Fibroblast of the aortic adventitia (primary cell): Measurements from ENCODE around the gene KHNYN. TPM values are rescaled to one million over a fixed set of nuclear protein-coding genes. Genes with fewer than 3 reads are reported as not detected.
A peak's percentile ranks its signal among the peaks of the same experiment; 100 is the strongest.

Experiments used
- DNase-seq: peaks from one replicate; pipeline ENCODE4 v3.0.0-alpha.2; 2010; ENCODE audit warnings: low read depth
- H3K4me3 ChIP-seq: 2 replicates; pipeline ENCODE4 v1.5.1; 2011; ENCODE audit warnings: low read depth, mild to moderate bottlenecking, control low read depth, low read length, moderate library complexity
- total RNA-seq: library from RNA; depleted of rRNA; stranded (reverse); fragments of >200 nt; gene quantifications from 2 replicates; pipeline ENCODE4 v1.2.3, GENCODE V29; 2012; ENCODE audit warnings: low replicate concordance
- TF ChIP-seq, protein P1 (sequence below): IDR thresholded peaks from 2 replicates; pipeline ENCODE4 v1.5.1; 2011; ENCODE audit warnings: mild to moderate bottlenecking, low read length, control low read depth, inconsistent platforms; ENCODE audit not compliant: insufficient read depth

KHNYN gene
- total RNA-seq, 1 donor = 39.8 TPM

DNA sequence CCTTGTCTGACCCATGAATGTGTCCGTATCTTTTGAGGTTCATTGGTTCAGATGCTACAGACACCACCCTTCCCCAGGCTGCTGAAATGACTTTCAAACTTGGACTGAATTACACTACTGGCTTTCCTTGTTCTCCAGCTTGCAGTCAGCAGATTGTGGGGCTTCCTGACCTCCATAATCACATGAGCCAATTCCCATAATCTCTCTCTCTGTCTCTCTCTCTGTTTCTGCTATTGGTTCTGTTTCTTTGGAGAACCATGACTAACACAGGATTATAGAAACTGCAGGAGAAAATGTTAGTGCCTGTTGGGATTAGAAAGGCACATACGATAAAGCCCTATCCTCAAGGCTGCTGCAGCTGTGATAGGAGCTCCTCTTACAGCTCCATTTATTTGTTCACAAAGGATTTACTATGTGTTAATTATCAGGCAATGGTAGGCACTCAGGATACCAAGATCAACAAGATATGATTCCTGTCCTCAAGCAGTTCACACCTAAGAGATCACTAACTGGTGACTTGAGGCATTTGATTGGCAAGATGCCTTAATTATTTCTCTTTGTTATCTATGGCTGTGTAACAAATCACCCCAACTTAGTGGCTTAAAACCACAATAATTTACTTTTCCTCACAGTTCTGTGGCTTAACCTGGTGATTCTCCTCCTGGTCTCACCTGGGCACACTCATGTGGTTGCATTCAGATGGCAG is 41.1 kb upstream of the KHNYN start:
- DNase-seq = peak; percentile 25

DNA sequence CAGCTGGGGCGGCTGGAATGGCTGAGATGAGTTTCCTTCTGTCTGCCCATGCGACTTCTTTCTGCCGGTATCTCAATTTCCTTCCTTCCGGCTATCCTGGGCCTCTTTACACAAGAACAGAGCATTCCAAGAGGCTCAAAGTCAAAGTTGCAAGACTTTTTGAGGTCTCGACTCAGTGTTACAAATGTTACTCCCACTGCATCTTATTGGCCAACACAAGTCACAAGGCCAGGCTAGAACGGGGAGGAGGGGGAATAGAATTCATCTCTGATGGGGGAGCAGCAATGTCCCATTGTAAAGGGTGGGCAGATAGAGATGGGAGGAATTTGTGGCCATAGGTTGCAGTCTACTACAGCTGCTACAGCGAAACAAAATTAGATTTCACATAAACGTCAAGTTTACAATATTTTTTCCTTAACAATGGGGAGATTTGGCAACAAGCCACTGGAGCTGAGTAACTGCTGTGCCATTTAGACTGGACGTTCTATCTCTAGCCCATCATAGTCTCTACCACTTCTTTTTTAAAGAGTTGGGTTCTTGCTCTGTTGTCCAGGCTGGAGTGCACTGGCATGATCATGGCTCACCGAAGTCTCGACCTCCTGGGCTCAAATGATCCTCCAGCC is 40.4 kb upstream of the KHNYN start:
- TF ChIP-seq, protein P1, sequence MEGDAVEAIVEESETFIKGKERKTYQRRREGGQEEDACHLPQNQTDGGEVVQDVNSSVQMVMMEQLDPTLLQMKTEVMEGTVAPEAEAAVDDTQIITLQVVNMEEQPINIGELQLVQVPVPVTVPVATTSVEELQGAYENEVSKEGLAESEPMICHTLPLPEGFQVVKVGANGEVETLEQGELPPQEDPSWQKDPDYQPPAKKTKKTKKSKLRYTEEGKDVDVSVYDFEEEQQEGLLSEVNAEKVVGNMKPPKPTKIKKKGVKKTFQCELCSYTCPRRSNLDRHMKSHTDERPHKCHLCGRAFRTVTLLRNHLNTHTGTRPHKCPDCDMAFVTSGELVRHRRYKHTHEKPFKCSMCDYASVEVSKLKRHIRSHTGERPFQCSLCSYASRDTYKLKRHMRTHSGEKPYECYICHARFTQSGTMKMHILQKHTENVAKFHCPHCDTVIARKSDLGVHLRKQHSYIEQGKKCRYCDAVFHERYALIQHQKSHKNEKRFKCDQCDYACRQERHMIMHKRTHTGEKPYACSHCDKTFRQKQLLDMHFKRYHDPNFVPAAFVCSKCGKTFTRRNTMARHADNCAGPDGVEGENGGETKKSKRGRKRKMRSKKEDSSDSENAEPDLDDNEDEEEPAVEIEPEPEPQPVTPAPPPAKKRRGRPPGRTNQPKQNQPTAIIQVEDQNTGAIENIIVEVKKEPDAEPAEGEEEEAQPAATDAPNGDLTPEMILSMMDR = no peak
- H3K4me3 ChIP-seq = no peak overlapping the region
- DNase-seq = peak; percentile 72

More for the DNA sequence above, 41.1 kb upstream of the KHNYN start:
- TF ChIP-seq, protein P1 = no peak
- no peak overlapping the region for H3K4me3 ChIP-seq

DNA sequence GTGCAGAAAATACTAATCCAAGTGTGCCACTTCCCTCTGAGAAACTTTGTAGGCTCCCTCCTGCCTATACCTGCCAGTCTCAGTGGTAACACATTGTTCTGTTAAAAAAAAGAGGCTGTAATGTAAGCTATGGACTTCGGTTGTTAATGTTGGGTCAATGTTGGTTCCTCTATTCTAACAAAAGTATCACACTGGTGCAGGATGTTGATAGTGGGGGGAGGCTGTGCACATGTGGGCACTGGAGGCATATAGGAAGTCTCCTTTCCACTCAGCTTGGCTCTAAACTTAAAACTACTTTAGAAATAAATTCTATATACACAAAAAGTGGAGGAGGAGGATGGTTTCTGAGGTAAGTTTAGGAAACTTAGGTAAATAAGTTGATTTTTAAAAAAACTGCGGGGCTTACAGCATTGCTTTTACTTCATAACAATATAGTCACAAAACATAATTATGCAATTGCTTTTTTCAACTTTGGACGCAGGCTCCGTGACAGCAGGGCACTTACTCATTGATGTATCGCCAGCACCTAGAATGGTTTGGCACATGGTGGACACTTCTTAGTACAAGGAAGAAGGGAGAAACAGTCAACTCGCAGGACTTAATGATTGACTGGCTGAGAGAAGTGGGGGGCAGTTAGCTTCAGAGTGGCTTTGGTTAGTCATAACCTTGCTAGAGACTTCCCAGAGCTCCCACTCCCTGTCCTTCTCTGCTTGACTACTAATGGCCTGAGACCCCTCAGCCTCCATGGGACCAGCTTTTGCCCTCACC is 38.9 kb upstream of the KHNYN start:
- no peak overlapping the region for H3K4me3 ChIP-seq
- no peak for DNase-seq

DNA sequence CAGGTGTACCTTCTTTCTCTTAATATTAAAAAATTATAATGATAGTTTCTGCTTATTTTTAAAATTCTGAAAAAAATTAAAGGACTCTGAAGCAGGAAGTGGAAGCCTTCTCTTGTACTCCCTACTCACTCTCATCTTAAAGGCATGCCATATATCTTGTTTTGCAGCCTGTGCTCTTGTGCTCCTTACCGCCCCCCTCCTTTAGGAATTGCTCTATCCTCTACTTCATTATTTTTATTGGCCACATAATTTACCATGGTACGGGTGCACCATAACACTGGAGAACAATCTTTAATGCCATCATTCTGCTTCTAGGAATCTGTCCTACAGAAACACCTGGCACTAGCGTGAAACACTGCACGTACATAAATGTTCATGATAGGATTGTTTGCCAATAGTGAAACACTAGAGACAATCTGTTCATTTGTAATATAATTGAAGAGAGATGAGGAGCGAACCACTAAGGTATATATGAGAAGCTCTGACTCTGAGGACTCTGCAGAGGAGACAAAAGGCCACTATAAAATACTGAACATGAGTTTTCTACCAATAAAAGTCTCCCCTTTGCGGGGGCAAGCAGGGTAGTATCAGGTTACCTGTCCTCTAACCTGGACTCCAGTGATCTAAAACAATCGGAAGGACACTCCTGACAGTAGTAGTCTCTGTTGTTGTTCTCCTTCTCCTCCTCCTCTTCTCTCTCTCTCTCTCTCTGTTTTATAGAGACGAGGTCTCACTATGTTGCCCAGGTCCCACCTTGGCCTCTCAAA is 37.2 kb upstream of the KHNYN start:
- peak; percentile 57 for DNase-seq

More for the DNA sequence above, 38.9 kb upstream of the KHNYN start:
- TF ChIP-seq, protein P1 = no peak

DNA sequence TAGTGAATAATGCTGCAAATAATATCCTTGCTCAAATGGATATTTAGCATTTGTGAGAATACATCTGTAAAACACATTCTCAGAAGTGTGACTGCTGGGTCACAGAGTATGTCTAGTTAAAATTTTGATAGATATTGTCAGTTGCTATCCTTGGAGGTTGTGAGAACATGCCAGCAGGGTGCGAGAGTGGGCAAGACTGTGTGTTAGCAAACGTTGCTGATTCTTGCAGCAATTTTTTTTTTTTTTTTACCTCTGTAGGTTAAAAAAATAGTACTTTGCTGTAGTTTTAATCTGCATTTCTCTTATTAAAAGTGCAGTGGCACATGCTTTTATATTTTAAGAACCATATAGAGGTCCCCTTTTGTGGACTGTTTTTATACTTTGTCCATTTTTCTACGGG is 35.5 kb upstream of the KHNYN start:
- TF ChIP-seq, protein P1 = no peak
- DNase-seq = no peak
- no peak overlapping the region for H3K4me3 ChIP-seq

More for the DNA sequence above, 37.2 kb upstream of the KHNYN start:
- no peak overlapping the region for H3K4me3 ChIP-seq
- TF ChIP-seq, protein P1 = peak; percentile 22
